ENCODE measurements around the gene OPCML. TPM values are rescaled to one million over a fixed set of nuclear protein-coding genes. Genes with fewer than 3 reads are reported as not detected.

Gene OPCML
- total RNA-seq, 1 experiment from 2014 or later, result 0.13 TPM

GRCh38 chr11:133149698-133150097 lies 382.6 kb downstream of the OPCML start:
- intact Hi-C loops (cut with micrococcal nuclease; ENCODE audit: unreplicated experiment), result no loop called here
- Histone ChIP-seq H3K27ac (ENCODE audit: low read depth, low read length, poor library complexity, severe bottlenecking) (no peak overlapping the region), H3K27me3 (replicated peaks; ENCODE audit: insufficient read depth, low read depth, low read length, poor library complexity) (peaks cover 62% of the 10 kb centered on the region), H3K4me1 (ENCODE audit: insufficient read depth, low read length, poor library complexity, severe bottlenecking) (no peaks in the 10 kb centered on the region), H3K36me3 (ENCODE audit: insufficient read depth, low read length, poor library complexity, severe bottlenecking) (no peaks in the 10 kb centered on the region), H3K9me3 (ENCODE audit: low read depth, low read length, poor library complexity, severe bottlenecking) (no peaks in the 10 kb centered on the region), H3K4me3 (ENCODE audit: low read depth, low read length, poor library complexity, severe bottlenecking) (no peak overlapping the region)
- ChIA-PET CTCF (no interaction called here), POLR2A (ENCODE audit: low non-redundant PET) (no interaction called here)
- no peak for DNase-seq (ENCODE audit: low spot score)
- TF ChIP-seq EZH2 (IDR thresholded peaks at IDR 0.05; ENCODE audit: borderline replicate concordance, low read depth, low read length, poor library complexity, severe bottlenecking), result no peak
- no peak for TF ChIP-seq CTCF (conservative IDR thresholded peaks at IDR 0.05; ENCODE audit: low read depth, low read length)
- BruUV-seq (replicated peaks), result no TSS peak

- no peak overlapping the region for H3K4me3 ChIP-seq (ENCODE audit: low read depth, low read length, poor library complexity, severe bottlenecking)
- DNase-seq (ENCODE audit: low spot score), result no peak
- no peak overlapping the region for H3K27ac ChIP-seq (ENCODE audit: low read depth, low read length, poor library complexity, severe bottlenecking)
- ChIA-PET POLR2A (ENCODE audit: low non-redundant PET) (interaction anchor here (0.6 kb wide), 1 partner anchor 194 kb away, joined by 4 read pairs; no protein-coding TSS in a partner anchor), CTCF (no interaction called here)
- no peak for TF ChIP-seq CTCF (conservative IDR thresholded peaks at IDR 0.05; ENCODE audit: low read depth, low read length)
- no peak for TF ChIP-seq EZH2 (IDR thresholded peaks at IDR 0.05; ENCODE audit: borderline replicate concordance, low read depth, low read length, poor library complexity, severe bottlenecking)
- H3K4me1 ChIP-seq (ENCODE audit: insufficient read depth, low read length, poor library complexity, severe bottlenecking), result no peaks in the 10 kb centered on the region
- intact Hi-C loops (cut with micrococcal nuclease; ENCODE audit: unreplicated experiment), result no loop called here
- BruUV-seq (replicated peaks), result no TSS peak
- H3K9me3 ChIP-seq (ENCODE audit: low read depth, low read length, poor library complexity, severe bottlenecking), result no peaks in the 10 kb centered on the region
- no peaks in the 10 kb centered on the region for H3K36me3 ChIP-seq (ENCODE audit: insufficient read depth, low read length, poor library complexity, severe bottlenecking)
- peaks cover 41% of the 10 kb centered on the region for H3K27me3 ChIP-seq (replicated peaks; ENCODE audit: insufficient read depth, low read depth, low read length, poor library complexity)
These were observed 384.7 kb downstream of the OPCML start for GRCh38 chr11:133147625-133148024.

GRCh38 chr11:133146697-133147306 lies 385.5 kb downstream of the OPCML start:
- Histone ChIP-seq H3K4me1 (ENCODE audit: insufficient read depth, low read length, poor library complexity, severe bottlenecking) (no peaks in the 10 kb centered on the region), H3K36me3 (ENCODE audit: insufficient read depth, low read length, poor library complexity, severe bottlenecking) (no peaks in the 10 kb centered on the region), H3K27ac (ENCODE audit: low read depth, low read length, poor library complexity, severe bottlenecking) (no peak overlapping the region), H3K9me3 (ENCODE audit: low read depth, low read length, poor library complexity, severe bottlenecking) (no peaks in the 10 kb centered on the region), H3K4me3 (ENCODE audit: low read depth, low read length, poor library complexity, severe bottlenecking) (no peak overlapping the region), H3K27me3 (replicated peaks; ENCODE audit: insufficient read depth, low read depth, low read length, poor library complexity) (peaks cover 33% of the 10 kb centered on the region)
- intact Hi-C loops (cut with micrococcal nuclease; ENCODE audit: unreplicated experiment), result no loop called here
- ChIA-PET POLR2A (ENCODE audit: low non-redundant PET) (no interaction called here), CTCF (no interaction called here)
- TF ChIP-seq CTCF (conservative IDR thresholded peaks at IDR 0.05; ENCODE audit: low read depth, low read length) (no peak), EZH2 (IDR thresholded peaks at IDR 0.05; ENCODE audit: borderline replicate concordance, low read depth, low read length, poor library complexity, severe bottlenecking) (no peak)
- BruUV-seq (replicated peaks), result no TSS peak
- no peak for DNase-seq (ENCODE audit: low spot score)

Data from A673 (cell line).